Body of pancreas (tissue), 4 donors: ENCODE data around the gene CHST8. TPM values are rescaled to one million over a fixed set of nuclear protein-coding genes. Genes with fewer than 3 reads are reported as not detected.

ENCODE experiments used
- ATAC-seq: fragments of 150-250 bp; one replicate; pipeline ENCODE4 v1.9.1; 2016
- DNase-seq, 4 donors: peaks; one replicate each; pipeline ENCODE4 v3.0.0-alpha.2; 2019
- H3K27ac ChIP-seq, 4 donors: fragments of 200-600 bp; sonication (generic); 1 replicate in 3 of 4; 2 replicates in 1 of 4; pipeline versions ENCODE4 v1.5.1 to v1.6.1; 2016 to 2019; ENCODE audit warnings: mild to moderate bottlenecking in 1 of 4, mixed read lengths in 1 of 4, moderate library complexity in 1 of 4
- H3K27me3 ChIP-seq, 2 donors: fragments of 200-600 bp; sonication (generic); one replicate each; pipeline ENCODE4 v1.6.0; 2016; ENCODE audit warnings: mild to moderate bottlenecking in 1 of 2
- H3K36me3 ChIP-seq, 2 donors: fragments of 200-600 bp; sonication (generic); replicated peaks in 1 of 2; 2 replicates each; pipeline ENCODE4 v1.5.1; 2016; ENCODE audit warnings: low read depth in 2 of 2; ENCODE audit not compliant: insufficient read depth in 1 of 2
- H3K4me1 ChIP-seq: fragments of 200-600 bp; sonication (generic); one replicate; pipeline ENCODE4 v1.6.0; 2016
- H3K4me3 ChIP-seq, 2 donors: fragments of 200-600 bp; sonication (generic); 1 replicate in 1 of 2; 2 replicates in 1 of 2; pipeline ENCODE4 v1.5.1; 2016 to 2019
- H3K9me3 ChIP-seq, 3 donors: fragments of 200-600 bp; sonication (generic); 1 replicate in 2 of 3; 2 replicates in 1 of 3; pipeline ENCODE4 v1.5.1; 2016
- CTCF ChIP-seq, 7 experiments: fragments of 450-650 bp in 4 of 7; fragments of 200-600 bp in 3 of 7; sonication (generic) in 3 of 7; IDR thresholded peaks; one replicate each; pipeline ENCODE4 v1.5.1; 2016 to 2019; ENCODE audit warnings: antibody characterized with exemption in 7 of 7
- POLR2A ChIP-seq, 3 donors: fragments of 450-650 bp; IDR thresholded peaks; one replicate each; pipeline ENCODE4 v1.6.1; 2016; ENCODE audit warnings: antibody characterized with exemption in 3 of 3, mild to moderate bottlenecking in 2 of 3
- WGBS, 2 donors: methylation state at CpG; one replicate each; pipeline ENCODE4 v1.1.5; 2017; 5-methylcytosine and 5-hydroxymethylcytosine counted together
- intact Hi-C: fragments of 100-400 bp; cut with DNase I; formaldehyde crosslinking; loops from one replicate; pipeline ENCODE4 v1.15.1; 2023
- total RNA-seq, 2 donors: library from RNA; depleted of rRNA; stranded (reverse); fragments of >200 nt; gene quantifications; one replicate each; pipeline ENCODE4 v1.1.0, GENCODE V29; 2016

CHST8 gene
- total RNA-seq, 2 donors from 2014 or later, result 0.26 TPM; not detected in 1

DNA sequence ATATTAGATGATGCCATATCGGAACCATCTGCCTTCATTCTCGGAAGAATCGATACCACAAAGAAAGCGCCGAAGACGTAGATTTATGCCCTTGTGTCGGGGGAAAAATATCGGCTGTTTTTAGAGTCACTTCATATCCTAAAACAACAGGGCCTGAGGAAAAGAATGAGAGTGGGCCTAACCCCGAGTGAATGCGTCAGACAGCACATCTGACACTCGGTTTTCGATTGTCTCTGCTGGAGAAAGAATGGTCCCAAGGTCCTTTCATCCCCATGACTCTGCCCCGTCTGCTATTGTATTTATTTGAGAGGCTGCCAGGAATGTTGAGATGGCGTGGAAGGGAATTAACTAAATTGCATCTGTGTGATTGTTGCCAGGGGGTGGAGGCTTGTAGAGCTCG, 46.1 kb downstream of the CHST8 start:
- Histone ChIP-seq H3K9me3 (no peaks in the 10 kb centered on the region), H3K27ac (no peak overlapping the region), H3K4me3 (no peak overlapping the region), H3K4me1 (no peaks in the 10 kb centered on the region), H3K27me3 (peaks cover 0 to 9% of the 10 kb centered on the region in 2 donors), H3K36me3 (no peaks in the 10 kb centered on the region)
- ATAC-seq (no peak), DNase-seq (no peak)
- 55 to 61% methylated on average over 15 of the region's 15 CpGs for WGBS, 2 donors
- TF ChIP-seq CTCF (IDR thresholded peaks at IDR 0.05) (no peak), POLR2A (IDR thresholded peaks at IDR 0.05) (no peak)
- intact Hi-C loops, result no loop called here

GRCh38 chr19:33668968-33669367, 47.2 kb downstream of the CHST8 start:
- Histone ChIP-seq H3K27ac (no peak overlapping the region), H3K4me1 (no peaks in the 10 kb centered on the region), H3K27me3 (peaks cover 0 to 9% of the 10 kb centered on the region in 2 donors), H3K9me3 (no peaks in the 10 kb centered on the region), H3K36me3 (no peaks in the 10 kb centered on the region), H3K4me3 (no peak overlapping the region)
- ATAC-seq (no peak), DNase-seq (no peak)
- no peak for TF ChIP-seq POLR2A (IDR thresholded peaks at IDR 0.05)
- TF ChIP-seq CTCF (IDR thresholded peaks at IDR 0.05), result no peak
- intact Hi-C loops, result no loop called here
- WGBS, 2 donors, result 56% methylated on average over 8 of the region's 8 CpGs

DNA sequence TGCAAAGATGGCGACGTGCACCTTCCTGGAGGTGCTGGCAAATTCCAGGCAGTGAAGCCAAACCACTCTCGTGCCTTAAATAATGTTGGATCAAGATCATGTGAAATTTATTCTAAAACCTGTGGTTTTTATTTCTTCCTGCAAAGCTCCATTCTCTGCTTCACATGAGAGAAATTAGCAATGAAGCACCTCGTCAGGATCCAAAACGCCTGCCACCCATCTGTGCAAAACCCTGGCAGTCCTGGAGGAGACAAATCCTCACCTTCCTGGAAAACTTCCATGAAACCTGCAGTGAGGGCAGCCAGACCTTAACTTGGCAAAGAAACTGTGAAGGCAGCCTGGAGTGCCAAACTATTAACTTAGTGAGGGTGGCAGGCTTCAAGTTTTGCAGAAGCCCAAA, 47.6 kb downstream of the CHST8 start:
- no peaks in the 10 kb centered on the region for H3K4me1 ChIP-seq
- H3K36me3 ChIP-seq, result no peaks in the 10 kb centered on the region
- no peak overlapping the region for H3K4me3 ChIP-seq
- intact Hi-C loops, result no loop called here
- peaks cover 0 to 9% of the 10 kb centered on the region in 2 donors for H3K27me3 ChIP-seq
- H3K27ac ChIP-seq, result no peak overlapping the region
- DNase-seq (no peak), ATAC-seq (no peak)
- TF ChIP-seq POLR2A (IDR thresholded peaks at IDR 0.05) (no peak), CTCF (IDR thresholded peaks at IDR 0.05) (no peak)
- no peaks in the 10 kb centered on the region for H3K9me3 ChIP-seq
- 61 to 63% methylated on average over 5 of the region's 5 CpGs for WGBS, 2 donors

- Histone ChIP-seq H3K9me3 (no peaks in the 10 kb centered on the region), H3K27ac (no peak overlapping the region), H3K4me1 (no peaks in the 10 kb centered on the region), H3K27me3 (peaks cover 0 to 9% of the 10 kb centered on the region in 2 donors), H3K4me3 (no peak overlapping the region), H3K36me3 (no peaks in the 10 kb centered on the region)
- WGBS, 2 donors, result 66 to 73% methylated on average over 6 to 9 of the region's 9 CpGs
- ATAC-seq (no peak), DNase-seq (no peak)
- no peak for TF ChIP-seq CTCF (IDR thresholded peaks at IDR 0.05)
- no peak for TF ChIP-seq POLR2A (IDR thresholded peaks at IDR 0.05)
- intact Hi-C loops, result no loop called here
These were observed 48.6 kb downstream of the CHST8 start for GRCh38 chr19:33670398-33670797.

GRCh38 chr19:33671211-33671610, 49.5 kb downstream of the CHST8 start:
- no peak for DNase-seq
- Histone ChIP-seq H3K4me3 (no peak overlapping the region), H3K36me3 (no peaks in the 10 kb centered on the region), H3K27me3 (peaks cover 0 to 9% of the 10 kb centered on the region in 2 donors), H3K27ac (no peak overlapping the region), H3K9me3 (no peaks in the 10 kb centered on the region), H3K4me1 (no peaks in the 10 kb centered on the region)
- ATAC-seq, result no peak
- WGBS, 2 donors, result 50 to 54% methylated on average over 5 of the region's 5 CpGs
- intact Hi-C loops, result no loop called here
- TF ChIP-seq POLR2A (IDR thresholded peaks at IDR 0.05) (no peak), CTCF (IDR thresholded peaks at IDR 0.05) (no peak)
